RWPE1 (cell line): Measurements from ENCODE around the gene B2M.
"Not testable (repeated sequence)": the region's sequence is repeated elsewhere in the genome, so short reads cannot be mapped to it uniquely, and the experiment has no call there.

Source experiments
- CTCF ChIA-PET: fragments of 350-600 bp; sonication (Branson Sonifier 250); formaldehyde crosslinking; extraction: SDS; loops from one replicate; lab custom pipeline; 2021; lab: Yijun Ruan, JAX
- POLR2A ChIA-PET: fragments of 400-600 bp; formaldehyde crosslinking; extraction: SDS; loops from one replicate; lab custom pipeline; 2020; ENCODE audit warnings: antibody characterized with exemption; ENCODE audit not compliant: low non-redundant PET; lab: Yijun Ruan, JAX
- DNase-seq: peaks from one replicate; pipeline ENCODE4 v3.0.0; 2012; ENCODE audit warnings: low spot score
- H3K27ac ChIP-seq: fragments of 450-650 bp; 2 replicates; pipeline ENCODE4 v1.5.1; 2017
- CTCF ChIP-seq: fragments of 450-650 bp; conservative IDR thresholded peaks from 2 replicates; pipeline ENCODE4 v1.5.1; 2017; ENCODE audit warnings: low read depth, mild to moderate bottlenecking

B2M gene

GRCh38 chr15:44682211-44682610, 29.1 kb upstream of the B2M start:
- DNase-seq: no peak
- TF ChIP-seq CTCF: no peak
- ChIA-PET POLR2A (no interaction called here), CTCF (no interaction called here)
- H3K27ac ChIP-seq: no peak overlapping the region

- DNase-seq, H3K27ac ChIP-seq, POLR2A ChIA-PET: not testable (repeated sequence)
- CTCF ChIA-PET: interaction anchor here (0.6 kb wide), 1 partner anchor 9 kb away, joined by 3 read pairs; no protein-coding TSS in a partner anchor
These were observed 28.3 kb upstream of the B2M start for GRCh38 chr15:44682809-44683682.

DNA sequence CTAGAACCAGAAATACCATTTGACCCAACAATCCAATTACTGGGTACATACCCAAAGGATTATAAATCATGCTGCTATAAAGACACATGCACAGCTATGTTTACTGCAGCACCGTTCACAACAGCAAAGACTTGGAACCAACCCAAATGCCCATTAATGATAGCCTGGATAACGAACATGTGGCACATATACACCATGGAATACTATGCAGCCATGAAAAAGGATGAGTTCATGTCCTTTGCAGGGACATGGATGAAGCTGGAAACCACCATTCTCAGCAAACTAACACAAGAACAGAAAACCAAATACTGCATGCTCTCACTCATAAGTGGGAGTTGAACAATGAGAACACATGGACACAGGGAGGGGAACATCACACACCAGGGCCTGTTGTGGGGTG, 22.0 kb upstream of the B2M start:
- DNase-seq, POLR2A ChIA-PET, CTCF ChIA-PET, H3K27ac ChIP-seq: not testable (repeated sequence)

- CTCF ChIA-PET, DNase-seq, H3K27ac ChIP-seq, POLR2A ChIA-PET: not testable (repeated sequence)
These were observed 21.1 kb upstream of the B2M start for GRCh38 chr15:44690245-44690644.

DNA sequence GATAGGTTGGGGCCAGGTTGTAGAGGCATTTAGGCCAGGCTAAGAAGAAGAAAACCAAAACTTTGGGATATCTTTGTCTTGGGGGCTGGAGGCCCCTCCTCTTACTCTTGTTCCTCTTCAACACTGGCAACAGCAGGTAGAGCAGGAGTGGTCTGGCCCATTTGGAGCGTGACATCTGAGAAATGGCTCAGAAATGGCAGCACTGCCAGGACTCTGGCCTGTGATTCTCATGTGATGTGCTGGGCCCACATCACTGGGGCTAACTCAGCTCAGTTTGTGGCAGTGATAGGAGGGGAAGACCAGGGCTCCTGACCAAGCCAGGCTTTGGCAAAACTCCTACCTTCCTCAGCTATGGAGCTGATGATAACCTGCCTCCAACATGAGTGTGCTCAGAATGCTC, 18.7 kb upstream of the B2M start:
- CTCF ChIA-PET: interaction anchor here (0.7 kb wide), 1 partner anchor 146 kb away, joined by 6 read pairs; no protein-coding TSS in a partner anchor
- no peak overlapping the region for H3K27ac ChIP-seq
- POLR2A ChIA-PET: no interaction called here
- DNase-seq: no peak
- no peak for TF ChIP-seq CTCF

GRCh38 chr15:44694416-44694815, 16.9 kb upstream of the B2M start:
- ChIA-PET POLR2A (no interaction called here), CTCF (interaction anchor here (1.2 kb wide), 1 partner anchor 31 kb away, joined by 3 read pairs; no protein-coding TSS in a partner anchor)
- no peak for TF ChIP-seq CTCF

DNA sequence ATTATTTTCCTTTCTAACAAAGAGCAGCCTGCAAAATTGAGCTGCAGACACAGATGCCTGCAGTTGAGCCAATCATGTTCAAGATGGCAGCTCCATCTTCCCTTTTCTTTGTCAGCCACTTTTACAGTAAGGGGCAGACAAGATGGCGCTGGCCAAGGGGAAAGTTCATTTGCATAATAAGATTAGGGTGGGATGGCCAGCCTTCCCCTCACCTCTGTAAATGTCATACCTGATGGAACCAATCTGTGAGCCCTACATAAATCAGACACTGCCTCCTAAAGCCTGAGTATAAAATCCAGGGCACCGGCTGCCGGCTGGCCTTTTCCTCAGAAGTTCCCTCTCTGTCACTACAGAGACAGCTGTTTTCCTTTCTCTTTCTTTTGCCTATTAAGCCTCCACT, 16.0 kb upstream of the B2M start:
- POLR2A ChIA-PET: no interaction called here
- CTCF ChIA-PET: interaction anchor here (0.7 kb wide), 1 partner anchor 7 kb away, joined by 4 read pairs; no protein-coding TSS in a partner anchor
- TF ChIP-seq CTCF: no peak
- no peak overlapping the region for H3K27ac ChIP-seq
- no peak for DNase-seq

More at GRCh38 chr15:44694416-44694815, 16.9 kb upstream of the B2M start:
- no peak overlapping the region for H3K27ac ChIP-seq
- no peak for DNase-seq

- DNase-seq: no peak
- no peak for TF ChIP-seq CTCF
- POLR2A ChIA-PET: no interaction called here
- H3K27ac ChIP-seq: no peak overlapping the region
- CTCF ChIA-PET: interaction anchor here (1.0 kb wide), 1 partner anchor 34 kb away, joined by 4 read pairs; the partner anchor contains the start of gene SPG11
These were observed 14.3 kb upstream of the B2M start for GRCh38 chr15:44697014-44697413.
